H1 (cell line): Measurements from ENCODE around the gene MCC. TPM values are rescaled to one million over a fixed set of nuclear protein-coding genes. Genes with fewer than 3 reads are reported as not detected.

Experiments
- BRCA1 ChIP-seq: IDR thresholded peaks from 2 replicates; pipeline ENCODE4 v1.6.1; 2012; ENCODE audit warnings: low read depth, low read length, improper control_type of control experiment
- KDM5A ChIP-seq: fragments of 200-600 bp; IDR thresholded peaks from 2 replicates; pipeline ENCODE4 v1.7.1; 2012; ENCODE audit warnings: mild to moderate bottlenecking, low read length, inconsistent platforms, mixed read lengths
- SP2 ChIP-seq: IDR thresholded peaks from 2 replicates; pipeline ENCODE4 v1.6.1; 2012; ENCODE audit warnings: mild to moderate bottlenecking, low read length, inconsistent platforms
- polyA plus RNA-seq, 7 experiments: library from polyadenylated mRNA; depleted of rRNA in 3 of 7; stranded (reverse) in 5 of 7; unstranded in 2 of 7; fragments of >200 nt in 5 of 7; fragments of 200-250 nt in 2 of 7; gene quantifications; 1 replicate in 5 of 7; 2 replicates in 1 of 7; 4 replicates in 1 of 7; pipeline versions ENCODE4 v1.2.1 to v1.2.3, GENCODE V29; 2011 to 2013; ENCODE audit warnings: missing spikeins in 2 of 7, mixed read lengths in 2 of 7
- total RNA-seq: library from RNA; stranded (reverse); fragmentation: NEBNext Ultra II Directional; extraction: Animal tissue kit (Norgen Biotek cat#: 25700); gene quantifications from 2 replicates; pipeline ENCODE4 v1.2.1, GENCODE V29; 2021
- TF ChIP-seq, protein P1 (sequence below): fragments of 300-600 bp; sonication (generic); IDR thresholded peaks from 2 replicates; pipeline ENCODE4 v1.7.1; 2012; ENCODE audit warnings: low read length, moderate library complexity, mild to moderate bottlenecking, inconsistent platforms; ENCODE audit not compliant: insufficient replicate concordance

Gene MCC
- total and polyA plus RNA-seq, 2 of the 8 experiments (the other 6 are each of a cell fraction or from before 2014, with no cell fraction given) = 2.6 to 18.3 TPM

DNA sequence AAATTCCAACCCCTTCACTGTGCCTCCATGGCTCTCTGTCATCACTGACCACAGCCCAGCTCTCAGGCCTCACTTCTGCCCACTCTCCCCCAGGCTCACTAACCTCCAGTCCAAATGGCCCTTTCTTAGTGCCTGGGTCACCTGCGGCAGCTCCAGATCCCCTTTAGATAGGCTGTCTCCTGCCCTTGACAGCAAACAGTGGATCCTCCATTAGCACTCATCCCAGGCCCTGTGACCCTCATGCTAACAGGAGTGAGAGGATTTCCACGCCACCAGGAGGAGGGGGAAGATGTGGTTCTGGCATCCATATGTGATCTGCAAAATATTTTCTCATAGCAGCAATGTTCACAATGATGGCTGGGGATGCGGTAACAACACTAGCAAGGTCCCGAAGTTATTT, 372.3 kb downstream of the MCC start (continued):
- TF ChIP-seq, protein P1, sequence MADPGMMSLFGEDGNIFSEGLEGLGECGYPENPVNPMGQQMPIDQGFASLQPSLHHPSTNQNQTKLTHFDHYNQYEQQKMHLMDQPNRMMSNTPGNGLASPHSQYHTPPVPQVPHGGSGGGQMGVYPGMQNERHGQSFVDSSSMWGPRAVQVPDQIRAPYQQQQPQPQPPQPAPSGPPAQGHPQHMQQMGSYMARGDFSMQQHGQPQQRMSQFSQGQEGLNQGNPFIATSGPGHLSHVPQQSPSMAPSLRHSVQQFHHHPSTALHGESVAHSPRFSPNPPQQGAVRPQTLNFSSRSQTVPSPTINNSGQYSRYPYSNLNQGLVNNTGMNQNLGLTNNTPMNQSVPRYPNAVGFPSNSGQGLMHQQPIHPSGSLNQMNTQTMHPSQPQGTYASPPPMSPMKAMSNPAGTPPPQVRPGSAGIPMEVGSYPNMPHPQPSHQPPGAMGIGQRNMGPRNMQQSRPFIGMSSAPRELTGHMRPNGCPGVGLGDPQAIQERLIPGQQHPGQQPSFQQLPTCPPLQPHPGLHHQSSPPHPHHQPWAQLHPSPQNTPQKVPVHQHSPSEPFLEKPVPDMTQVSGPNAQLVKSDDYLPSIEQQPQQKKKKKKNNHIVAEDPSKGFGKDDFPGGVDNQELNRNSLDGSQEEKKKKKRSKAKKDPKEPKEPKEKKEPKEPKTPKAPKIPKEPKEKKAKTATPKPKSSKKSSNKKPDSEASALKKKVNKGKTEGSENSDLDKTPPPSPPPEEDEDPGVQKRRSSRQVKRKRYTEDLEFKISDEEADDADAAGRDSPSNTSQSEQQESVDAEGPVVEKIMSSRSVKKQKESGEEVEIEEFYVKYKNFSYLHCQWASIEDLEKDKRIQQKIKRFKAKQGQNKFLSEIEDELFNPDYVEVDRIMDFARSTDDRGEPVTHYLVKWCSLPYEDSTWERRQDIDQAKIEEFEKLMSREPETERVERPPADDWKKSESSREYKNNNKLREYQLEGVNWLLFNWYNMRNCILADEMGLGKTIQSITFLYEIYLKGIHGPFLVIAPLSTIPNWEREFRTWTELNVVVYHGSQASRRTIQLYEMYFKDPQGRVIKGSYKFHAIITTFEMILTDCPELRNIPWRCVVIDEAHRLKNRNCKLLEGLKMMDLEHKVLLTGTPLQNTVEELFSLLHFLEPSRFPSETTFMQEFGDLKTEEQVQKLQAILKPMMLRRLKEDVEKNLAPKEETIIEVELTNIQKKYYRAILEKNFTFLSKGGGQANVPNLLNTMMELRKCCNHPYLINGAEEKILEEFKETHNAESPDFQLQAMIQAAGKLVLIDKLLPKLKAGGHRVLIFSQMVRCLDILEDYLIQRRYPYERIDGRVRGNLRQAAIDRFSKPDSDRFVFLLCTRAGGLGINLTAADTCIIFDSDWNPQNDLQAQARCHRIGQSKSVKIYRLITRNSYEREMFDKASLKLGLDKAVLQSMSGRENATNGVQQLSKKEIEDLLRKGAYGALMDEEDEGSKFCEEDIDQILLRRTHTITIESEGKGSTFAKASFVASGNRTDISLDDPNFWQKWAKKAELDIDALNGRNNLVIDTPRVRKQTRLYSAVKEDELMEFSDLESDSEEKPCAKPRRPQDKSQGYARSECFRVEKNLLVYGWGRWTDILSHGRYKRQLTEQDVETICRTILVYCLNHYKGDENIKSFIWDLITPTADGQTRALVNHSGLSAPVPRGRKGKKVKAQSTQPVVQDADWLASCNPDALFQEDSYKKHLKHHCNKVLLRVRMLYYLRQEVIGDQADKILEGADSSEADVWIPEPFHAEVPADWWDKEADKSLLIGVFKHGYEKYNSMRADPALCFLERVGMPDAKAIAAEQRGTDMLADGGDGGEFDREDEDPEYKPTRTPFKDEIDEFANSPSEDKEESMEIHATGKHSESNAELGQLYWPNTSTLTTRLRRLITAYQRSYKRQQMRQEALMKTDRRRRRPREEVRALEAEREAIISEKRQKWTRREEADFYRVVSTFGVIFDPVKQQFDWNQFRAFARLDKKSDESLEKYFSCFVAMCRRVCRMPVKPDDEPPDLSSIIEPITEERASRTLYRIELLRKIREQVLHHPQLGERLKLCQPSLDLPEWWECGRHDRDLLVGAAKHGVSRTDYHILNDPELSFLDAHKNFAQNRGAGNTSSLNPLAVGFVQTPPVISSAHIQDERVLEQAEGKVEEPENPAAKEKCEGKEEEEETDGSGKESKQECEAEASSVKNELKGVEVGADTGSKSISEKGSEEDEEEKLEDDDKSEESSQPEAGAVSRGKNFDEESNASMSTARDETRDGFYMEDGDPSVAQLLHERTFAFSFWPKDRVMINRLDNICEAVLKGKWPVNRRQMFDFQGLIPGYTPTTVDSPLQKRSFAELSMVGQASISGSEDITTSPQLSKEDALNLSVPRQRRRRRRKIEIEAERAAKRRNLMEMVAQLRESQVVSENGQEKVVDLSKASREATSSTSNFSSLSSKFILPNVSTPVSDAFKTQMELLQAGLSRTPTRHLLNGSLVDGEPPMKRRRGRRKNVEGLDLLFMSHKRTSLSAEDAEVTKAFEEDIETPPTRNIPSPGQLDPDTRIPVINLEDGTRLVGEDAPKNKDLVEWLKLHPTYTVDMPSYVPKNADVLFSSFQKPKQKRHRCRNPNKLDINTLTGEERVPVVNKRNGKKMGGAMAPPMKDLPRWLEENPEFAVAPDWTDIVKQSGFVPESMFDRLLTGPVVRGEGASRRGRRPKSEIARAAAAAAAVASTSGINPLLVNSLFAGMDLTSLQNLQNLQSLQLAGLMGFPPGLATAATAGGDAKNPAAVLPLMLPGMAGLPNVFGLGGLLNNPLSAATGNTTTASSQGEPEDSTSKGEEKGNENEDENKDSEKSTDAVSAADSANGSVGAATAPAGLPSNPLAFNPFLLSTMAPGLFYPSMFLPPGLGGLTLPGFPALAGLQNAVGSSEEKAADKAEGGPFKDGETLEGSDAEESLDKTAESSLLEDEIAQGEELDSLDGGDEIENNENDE = no peak
- TF ChIP-seq KDM5A (no peak), SP2 (no peak), BRCA1 (no peak)
